LNCaP clone FGC (cell line): ENCODE data around the gene BLOC1S4.

Source experiments
- DNase-seq: peaks from one replicate; pipeline ENCODE4 v3.0.0-alpha.2; 2011; ENCODE audit warnings: low read depth
- H3K4me3 ChIP-seq: 2 replicates; pipeline ENCODE4 v1.5.1; 2011; ENCODE audit warnings: mild to moderate bottlenecking, low read depth, low read length, control low read depth
- CTCF ChIP-seq: IDR thresholded peaks from 2 replicates; pipeline ENCODE4 v1.5.1; 2012; ENCODE audit warnings: mild to moderate bottlenecking; ENCODE audit not compliant: control insufficient read depth, insufficient read depth; ENCODE audit errors: extremely low read depth

The BLOC1S4 gene

DNA sequence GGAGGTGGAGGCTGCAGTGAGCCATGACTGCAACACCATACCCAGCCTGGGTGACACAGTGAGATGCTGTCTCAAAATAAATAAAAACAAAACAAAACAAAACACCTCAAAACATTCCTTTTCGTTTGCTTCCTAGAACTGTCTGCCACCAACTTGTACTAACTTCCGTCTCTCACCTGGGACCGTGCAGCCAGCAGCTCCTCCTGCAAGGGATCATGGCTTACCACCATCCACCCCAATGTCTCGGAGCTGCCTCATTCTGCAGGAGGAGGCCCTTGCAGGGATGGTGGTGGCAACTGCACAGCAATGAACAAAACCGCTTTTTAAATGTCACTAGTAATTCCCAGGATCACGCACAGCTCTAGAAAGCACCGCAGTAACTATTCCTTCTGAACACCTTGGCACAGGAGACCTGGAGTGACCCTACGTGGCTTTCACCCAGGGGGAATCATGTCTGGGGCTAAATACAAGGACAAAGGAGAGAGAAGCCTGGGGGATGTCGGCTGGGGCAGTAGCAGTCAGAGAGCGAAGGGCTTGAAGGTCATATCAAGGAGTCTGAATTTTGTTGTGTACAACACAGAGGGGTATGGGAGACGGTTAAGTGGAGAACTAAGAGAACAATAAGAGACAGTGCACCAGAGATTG, 49.1 kb downstream of the BLOC1S4 start:
- no peak for DNase-seq
- no peak overlapping the region for H3K4me3 ChIP-seq
- no peak for TF ChIP-seq CTCF

DNA sequence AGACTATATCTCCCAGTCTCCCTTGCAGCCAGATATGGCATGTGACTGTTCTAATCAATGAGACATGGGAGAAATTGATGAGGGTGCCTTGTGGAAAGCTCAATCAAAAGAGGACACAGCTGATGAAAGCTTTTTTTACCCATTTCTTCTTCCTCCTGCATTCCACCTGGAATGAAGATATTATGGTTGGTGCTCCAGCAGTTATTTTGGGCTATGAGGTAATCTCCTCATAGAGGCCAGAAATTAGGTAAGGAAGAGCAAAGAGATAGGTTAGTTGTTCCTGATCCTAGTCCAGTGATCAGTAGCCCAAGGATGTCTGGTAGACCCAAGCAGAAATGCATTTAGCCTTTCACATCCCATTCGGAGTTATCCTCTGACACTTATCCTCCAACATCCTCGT, 49.7 kb downstream of the BLOC1S4 start:
- TF ChIP-seq CTCF, result no peak
- no peak overlapping the region for H3K4me3 ChIP-seq
- DNase-seq, result no peak
